Metanephros (tissue), 1 donor: ENCODE data around the gene XKRX. TPM values are rescaled to one million over a fixed set of nuclear protein-coding genes. Genes with fewer than 3 reads are reported as not detected.

ENCODE experiments used
- total RNA-seq: library from RNA; depleted of rRNA; stranded (reverse); fragments of >200 nt; gene quantifications from one replicate; pipeline ENCODE4 v1.2.3, GENCODE V29; 2014

XKRX gene
- 0.58 TPM for total RNA-seq

DNA sequence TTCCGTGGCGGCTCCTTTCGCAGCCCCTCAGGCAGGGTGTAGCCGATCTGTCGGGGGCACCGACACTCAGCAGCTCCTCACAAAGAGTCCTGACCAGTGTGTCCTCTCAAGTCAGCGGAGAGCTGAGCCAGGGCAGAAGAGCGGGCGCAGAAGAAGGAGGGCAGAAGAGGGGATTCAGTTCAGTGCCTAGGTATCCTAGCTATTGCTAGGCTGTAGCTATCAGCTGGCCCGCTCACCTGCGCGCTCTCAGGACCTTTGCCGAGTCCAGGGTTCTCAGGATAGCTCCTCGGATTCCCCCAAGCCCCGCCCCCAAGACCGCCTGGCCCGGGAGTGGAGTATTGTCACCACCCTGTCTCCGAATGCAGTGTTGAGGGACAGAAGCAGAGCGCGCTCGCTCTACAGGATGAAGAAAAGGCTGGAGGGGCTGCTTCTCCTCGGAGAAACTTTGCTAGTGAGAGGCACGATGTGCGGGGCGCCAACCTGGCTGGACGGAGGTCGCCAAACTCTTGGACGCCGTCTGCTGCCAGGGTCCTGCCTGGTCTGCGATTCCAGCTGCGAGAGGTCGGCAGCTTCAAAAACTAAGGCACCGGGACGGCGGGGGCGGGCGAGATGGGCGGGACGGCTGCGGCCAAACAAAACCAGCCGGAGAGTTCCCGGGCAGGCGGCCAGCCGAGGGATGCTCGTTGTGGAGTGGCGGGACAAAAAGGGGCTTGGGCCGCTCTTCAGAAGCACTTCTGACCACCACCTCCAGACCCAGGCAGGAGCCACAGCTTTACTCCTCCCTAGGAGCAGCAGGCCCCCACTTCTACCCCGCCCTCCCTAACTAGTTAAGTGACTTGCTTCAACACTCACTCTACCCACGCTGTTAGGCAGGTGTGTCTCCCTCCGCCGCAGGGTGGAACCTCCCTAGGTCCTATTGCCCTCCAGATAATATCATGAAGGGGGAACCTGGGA, at the start of gene XKRX:
TSS of gene XKRX (minus strand) at position 258 of the 954 bp plus-strand sequence. CDS start 613 bp downstream, outside the sequence.

DNA sequence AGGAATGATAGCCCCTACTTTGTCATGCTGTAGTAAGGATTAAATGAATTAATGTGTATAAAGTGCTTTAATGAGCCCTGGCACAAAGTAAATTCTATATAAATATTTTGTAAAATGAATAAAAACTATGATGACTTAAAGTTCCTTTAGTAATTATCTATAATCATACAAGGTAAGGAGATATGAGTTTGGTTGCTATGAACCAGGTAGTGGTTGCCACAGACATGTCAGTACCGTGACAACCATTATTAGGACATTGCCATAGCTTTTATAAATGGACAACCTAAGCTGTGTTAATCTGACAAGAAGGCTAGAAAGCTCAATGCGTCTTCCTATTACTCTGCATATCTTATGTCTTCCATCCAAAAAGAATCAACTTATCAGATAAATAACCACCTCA, 40.7 kb upstream of the XKRX start, which contains the start of gene ARL13A:
TSS of gene ARL13A (plus strand) at position 301 of the 400 bp plus-strand sequence. CDS start 3,982 bp downstream, outside the sequence.

DNA sequence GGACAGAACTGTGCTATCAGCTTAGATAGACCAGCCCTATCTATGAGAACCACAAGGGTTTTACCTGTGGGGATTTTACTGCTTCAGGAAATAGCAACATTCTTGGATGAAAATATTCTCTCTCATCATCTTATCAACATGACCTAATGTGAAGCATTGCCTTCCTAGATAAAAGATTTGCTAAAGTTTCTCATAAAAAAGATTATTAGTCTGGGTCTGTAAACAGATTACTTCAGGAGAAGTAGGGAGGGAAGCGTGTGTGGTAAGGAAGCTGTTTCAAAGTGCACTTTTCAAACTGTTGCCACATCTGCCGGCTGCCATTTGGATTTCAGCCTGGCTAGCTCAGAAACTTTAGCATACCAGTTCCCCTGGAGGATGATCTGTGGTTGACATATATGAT, 54.4 kb downstream of the XKRX start, which contains the start of gene NOX1:
TSS of gene NOX1 (minus strand) at position 35 of the 400 bp plus-strand sequence. CDS start 220 bp downstream, outside the sequence.

Other genes starting within 250 kb of the XKRX start
- gene SYTL4, start 196.8 kb downstream of the XKRX start, total RNA-seq, result 14.3 TPM
- gene CSTF2, start 108.5 kb downstream of the XKRX start, total RNA-seq, result 15.6 TPM
- gene NOX1, start 54.6 kb downstream of the XKRX start, total RNA-seq, result not detected
- not detected for gene ARL13A, start 40.8 kb upstream of the XKRX start, total RNA-seq
- gene TRMT2B, start 123.2 kb upstream of the XKRX start, total RNA-seq, result 15.8 TPM
- gene TMEM35A, start 150.0 kb upstream of the XKRX start, total RNA-seq, result 4.0 TPM
- gene CENPI, start 169.3 kb upstream of the XKRX start, total RNA-seq, result 8.9 TPM